Eye (tissue), 1 donor: Measurements from ENCODE around the gene SMYD2.
A peak's percentile ranks its signal among the peaks of the same experiment; 100 is the strongest.

Experiments
- DNase-seq: peaks from one replicate; pipeline ENCODE4 v3.0.0-alpha.2; 2015

SMYD2 gene

DNA sequence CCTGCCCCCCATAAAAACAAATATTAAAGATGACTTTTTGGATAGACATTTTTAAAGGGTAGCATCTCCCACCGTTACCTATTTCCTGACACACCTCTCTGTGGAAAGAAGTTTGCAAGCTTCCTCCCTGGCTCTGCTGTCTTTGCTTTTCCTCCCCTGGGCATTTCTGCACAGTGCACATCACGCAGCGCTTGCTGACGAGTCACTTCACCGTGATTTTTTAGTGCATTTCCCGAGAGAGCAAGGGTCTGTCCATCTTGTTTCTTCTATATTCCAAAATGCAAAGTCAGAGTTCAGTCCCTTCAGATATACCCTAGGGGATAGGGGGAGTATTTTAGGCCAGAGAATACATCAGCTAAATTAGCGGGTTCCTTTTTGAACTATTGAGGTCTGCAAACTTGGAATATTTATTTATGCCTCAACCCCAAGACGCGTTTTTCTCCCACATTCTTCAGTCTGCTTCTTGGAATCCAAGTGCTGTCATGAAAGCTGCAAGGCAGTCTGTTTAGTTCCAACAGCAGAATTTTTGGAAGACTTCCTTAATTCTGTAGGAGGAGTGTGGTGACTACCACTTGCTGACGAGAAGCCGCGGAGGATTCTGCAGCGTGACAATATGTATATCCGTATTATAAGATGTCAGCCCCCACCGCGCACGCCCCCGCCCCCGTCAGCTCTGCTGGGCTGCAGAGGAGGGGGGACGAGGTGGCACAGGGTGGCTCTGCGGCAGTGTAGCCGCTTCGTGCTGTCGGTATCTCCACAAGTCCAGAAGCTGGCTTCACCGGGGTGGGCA lies 22.4 kb downstream of the SMYD2 start:
- DNase-seq, result peak; percentile 58

DNA sequence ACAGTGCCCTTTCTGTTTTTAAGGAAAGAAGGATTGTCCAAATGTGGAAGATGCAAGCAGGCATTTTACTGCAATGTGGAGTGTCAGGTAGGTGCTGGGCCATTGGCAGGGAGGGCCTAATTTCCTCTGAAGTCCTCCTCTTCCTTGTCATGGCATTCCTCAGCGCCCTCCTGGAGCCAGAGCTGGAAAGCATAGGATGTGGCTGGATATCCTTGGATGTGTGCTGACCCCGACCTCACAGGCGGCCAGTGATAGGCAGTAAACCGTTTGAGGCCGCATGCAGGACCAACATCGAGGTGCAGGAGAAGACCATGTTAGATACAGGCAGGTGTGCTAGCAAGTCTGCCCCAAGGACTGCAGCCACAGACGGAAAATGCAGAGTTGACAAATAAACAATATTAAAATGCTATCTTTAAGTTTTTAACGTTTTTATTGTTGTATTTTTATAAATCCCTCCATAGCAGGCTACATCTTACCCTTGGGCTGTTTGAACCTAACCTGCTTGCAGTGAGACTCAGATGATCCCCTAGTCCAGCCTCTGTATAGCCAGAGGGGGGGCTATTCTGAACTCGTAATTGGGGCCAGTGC lies 24.3 kb downstream of the SMYD2 start:
- DNase-seq, result no peak

DNA sequence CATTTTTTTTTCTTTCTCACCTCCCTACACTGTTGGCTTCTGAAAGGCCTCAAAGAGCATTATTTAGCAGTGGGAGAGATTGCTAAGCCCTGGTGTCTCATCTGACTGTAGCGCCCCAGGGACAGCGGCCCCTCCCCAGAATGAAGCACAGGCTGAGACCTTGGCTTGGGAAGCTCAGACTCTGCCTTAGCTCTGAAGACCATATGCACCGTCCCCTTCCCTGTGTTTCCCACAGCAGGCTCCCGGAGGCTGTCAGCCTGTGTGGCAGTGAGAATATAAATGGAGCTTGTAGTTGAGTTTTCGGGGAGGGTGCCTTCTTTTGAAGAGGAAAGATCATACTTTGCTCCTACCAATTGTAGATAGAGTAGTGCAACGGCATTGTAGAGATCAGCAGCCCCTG lies 25.3 kb downstream of the SMYD2 start:
- DNase-seq, result no peak

DNA sequence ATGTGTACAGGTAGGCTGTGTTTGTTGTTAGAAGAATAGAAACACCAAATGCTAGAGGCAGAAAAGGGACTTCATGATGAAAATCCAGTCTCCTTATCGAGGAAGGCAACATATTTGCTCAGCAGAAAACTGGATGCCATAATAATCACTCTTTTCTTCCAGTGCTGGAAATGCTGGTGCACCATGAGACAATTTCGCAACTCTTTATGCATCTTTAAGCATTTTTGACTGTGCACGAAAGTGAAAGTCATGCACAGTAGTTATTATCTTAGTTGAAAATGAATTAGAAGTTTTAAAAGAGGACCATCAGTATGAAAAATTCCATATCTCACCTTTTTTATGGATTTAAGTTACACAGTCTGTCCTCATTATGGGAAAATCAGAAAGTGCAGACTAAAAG lies 29.1 kb downstream of the SMYD2 start:
- no peak for DNase-seq

DNA sequence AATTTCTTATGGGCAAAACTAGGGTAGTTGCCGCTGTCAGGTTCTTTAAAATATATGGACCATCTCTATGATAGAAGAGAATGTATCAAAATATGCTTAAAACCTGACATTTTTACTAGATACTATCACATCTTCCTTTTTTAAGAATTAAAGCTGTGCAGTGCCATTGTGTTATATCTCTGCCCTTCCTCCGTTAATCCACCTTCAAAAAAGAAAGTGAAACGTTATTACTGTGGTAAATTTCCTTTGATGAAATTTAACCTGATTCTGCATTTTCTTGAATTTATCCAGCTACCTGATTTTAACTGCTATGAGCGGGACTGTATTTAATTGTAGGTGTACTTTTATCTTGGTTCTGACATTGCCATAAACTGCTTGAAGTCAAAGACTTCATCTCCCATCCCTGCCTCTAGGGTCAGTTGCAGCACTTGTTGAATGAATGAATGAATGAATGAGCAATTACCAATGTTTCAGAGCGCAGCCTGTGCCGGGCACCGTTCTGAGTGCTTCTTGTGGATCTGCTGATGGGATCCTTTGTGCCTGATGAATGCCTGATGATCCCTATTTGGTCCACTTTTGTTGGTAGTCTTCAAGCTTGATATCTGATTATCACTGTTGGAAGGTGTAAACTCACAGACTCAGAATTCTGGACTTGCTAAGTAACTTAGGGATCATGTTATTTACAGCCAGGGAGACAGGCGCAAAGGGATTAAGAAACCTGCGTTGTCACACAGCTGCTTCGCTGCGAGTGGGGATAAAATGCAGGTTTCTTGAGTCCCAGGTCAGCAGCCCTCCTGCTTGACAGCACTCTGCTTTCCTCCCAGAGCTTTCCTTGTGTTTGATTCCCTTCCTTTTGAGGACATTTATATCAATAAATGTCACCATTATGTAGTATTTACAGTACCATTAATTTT lies 30.1 kb downstream of the SMYD2 start:
- no peak for DNase-seq

DNA sequence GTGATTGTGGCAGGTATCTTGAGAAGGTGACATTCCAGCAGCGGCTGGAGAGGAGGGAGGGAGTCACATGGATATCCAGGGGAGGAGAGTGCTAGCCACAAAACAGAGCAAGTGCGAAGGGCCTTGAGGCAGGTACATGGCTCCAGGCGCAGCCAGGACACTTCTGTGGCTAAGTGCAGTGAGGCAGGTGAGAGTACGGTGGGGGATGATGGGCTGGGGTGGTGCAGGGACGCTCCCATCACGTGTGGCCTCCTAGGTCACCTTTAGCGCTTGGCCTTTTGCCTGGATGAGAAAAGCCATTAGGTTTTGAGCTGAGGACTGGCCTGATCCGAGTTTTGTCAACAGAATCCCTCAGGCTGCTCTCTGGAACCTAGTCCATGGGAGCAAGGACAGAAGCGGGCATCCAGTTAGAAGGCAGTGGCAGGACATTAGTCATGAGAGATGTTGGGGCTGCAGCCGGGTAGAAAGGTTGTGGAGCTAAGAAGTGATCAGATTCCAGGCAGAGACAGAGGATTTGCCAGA lies 31.6 kb downstream of the SMYD2 start:
- no peak for DNase-seq

DNA sequence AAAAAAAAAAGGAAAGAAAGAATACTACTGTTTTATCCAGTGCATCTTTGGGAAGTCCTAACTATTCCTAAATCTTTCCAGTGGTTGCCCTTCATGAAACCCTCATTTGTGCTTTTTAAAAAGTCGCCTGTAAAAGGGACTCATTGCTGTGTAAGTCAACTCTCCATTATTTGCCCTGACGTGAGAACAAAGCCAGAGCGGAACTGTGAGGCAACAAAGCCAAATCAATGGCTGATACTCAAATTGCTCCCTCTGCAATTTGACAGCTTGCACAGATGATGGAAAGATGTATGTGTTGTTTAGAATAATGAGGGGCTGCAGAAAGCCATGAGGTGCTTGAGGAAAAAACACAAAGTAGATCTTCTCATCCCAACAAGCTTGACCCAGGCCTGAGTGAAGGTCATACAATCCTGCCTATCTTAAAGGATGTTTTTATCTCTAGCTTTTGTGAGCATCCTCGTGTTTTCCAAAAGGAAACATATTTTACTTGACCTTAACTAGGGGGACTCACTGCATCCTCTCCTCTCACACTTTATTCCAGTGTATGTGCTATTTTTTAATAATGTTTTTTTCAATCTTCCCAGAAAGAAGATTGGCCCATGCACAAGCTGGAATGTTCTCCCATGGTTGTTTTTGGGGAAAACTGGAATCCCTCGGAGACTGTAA lies 33.4 kb downstream of the SMYD2 start:
- DNase-seq, result peak; percentile 67

DNA sequence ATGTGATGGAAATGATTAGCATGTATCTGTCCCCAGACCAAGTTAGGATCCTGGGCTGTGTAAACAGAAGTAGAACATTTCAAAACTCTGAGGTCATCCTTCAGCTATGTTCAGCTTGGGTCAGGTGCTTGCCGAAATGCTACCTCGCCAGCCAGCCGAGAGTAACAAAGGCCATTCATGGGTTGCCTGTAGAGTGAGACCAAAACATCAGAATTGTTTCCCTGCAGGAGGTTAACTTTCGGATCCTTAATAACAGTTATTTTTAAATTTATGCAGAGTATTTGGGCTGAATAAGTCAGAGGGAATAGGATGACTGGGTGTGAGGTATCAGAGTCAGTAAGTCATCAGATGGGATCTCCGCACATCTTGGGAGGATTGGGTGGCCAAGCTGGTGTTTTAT lies 35.6 kb downstream of the SMYD2 start:
- DNase-seq, result no peak

DNA sequence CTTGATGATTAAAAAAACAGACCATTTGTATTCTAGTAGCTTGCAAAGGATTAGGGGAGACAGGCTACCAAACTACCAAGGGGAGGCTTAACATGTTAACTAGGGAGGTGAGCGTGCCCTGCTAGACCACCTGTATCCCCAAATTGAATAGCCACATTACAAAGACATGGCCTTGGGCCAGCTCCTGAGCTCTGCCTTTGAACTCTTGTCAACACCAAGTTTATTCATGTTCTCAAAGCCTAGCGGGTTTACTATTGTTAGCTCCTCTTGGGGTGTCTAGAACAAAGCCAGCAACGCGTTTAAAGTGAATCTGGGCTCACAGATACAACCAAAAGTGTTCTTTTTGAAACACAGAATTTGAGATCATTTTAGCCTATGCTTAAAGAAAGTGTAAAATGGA lies 36.3 kb downstream of the SMYD2 start:
- DNase-seq, result no peak

DNA sequence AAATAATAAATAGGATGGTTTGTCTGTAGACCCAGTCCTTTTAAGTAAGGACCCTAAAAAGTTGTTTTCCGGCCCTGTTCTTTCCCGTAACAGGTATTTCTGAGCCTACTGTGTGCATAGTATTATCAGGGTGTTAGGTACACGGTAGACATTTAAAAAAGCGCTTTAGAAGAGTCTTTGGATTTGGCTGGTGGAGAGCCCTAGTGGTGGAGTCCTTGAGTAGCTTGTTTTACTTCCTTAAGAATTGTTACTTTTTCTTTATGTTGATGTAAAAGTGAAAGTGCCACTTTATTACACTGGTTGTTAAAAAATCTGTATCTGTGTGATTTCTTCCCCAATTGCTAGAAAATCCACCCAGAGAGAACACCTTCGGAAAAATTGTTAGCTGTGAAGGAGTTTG lies 36.8 kb downstream of the SMYD2 start:
- no peak for DNase-seq

DNA sequence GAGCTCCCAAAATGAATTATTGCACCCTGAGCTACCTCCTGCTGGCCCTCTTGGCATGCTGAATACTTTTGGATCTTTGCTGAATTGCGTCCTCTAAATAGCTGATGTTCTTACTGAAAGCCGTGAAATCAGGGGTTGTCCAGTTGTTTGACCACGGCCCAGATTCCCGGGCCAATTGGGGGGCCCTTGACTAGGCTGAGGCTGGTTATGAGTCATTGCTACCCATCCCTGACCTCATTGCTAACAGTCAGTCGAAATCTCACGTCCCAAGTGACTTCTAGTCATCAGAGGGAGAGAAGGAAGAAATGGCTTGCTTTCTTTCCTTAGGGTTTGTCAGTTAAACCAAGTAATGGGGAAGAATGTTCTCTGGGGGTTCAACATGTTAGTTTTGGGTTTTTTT lies 37.4 kb downstream of the SMYD2 start:
- DNase-seq, result no peak

DNA sequence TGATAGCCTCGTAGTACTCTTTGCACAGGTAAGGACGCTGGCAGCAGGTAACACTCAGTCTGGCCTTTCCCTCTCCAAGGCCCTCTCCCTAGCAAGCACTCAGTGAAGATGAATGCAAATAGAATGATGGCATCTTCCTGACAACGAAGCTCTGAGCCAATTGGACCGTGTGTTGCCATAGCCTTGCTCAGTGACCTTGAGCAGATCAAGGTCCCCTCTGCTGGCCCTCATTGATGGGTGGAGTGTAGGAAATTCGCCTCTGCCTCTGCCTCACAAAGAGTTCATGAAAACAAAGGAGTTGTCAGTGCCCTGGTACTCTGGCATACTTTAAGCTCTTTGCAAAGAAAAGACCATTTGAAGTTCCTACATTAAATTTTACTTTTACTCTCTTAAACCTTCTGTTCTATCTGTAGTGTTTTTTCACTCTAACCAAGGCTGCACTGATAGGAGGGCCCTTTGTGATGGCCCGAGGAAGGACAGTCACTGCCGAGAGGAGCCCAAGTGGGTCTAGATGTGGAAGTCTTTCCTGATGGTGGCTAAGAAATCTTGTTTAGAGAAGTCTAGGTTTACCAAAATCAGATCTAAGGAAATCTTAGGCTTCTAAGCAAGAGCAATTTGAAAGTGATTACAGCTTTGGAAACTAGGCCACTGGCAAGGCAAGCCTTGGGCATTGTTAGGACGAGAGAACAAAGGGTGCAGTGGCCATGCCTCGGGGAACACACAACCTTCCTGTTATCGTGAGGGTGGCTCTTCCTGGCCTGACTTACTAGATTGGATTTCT lies 38.2 kb downstream of the SMYD2 start:
- DNase-seq, result peak; percentile 79

DNA sequence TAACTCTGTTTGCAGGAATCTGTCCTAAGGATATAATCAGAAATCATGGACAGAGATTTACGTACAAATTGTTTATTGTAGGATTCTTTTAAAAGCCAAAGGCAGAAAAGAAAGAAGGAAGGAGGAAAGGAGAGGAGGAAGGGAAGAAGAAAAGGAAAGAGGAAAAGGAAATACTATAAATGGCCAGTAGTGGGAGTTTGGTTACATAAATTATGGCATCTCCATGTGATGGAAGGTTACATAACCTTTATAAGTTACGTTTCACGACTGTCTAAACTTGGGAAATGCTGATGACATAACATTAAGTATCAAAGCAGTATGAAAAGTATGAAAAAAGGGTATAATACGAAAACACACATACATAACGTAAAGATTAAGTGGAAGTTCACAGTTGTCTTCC lies 39.0 kb downstream of the SMYD2 start:
- no peak for DNase-seq

DNA sequence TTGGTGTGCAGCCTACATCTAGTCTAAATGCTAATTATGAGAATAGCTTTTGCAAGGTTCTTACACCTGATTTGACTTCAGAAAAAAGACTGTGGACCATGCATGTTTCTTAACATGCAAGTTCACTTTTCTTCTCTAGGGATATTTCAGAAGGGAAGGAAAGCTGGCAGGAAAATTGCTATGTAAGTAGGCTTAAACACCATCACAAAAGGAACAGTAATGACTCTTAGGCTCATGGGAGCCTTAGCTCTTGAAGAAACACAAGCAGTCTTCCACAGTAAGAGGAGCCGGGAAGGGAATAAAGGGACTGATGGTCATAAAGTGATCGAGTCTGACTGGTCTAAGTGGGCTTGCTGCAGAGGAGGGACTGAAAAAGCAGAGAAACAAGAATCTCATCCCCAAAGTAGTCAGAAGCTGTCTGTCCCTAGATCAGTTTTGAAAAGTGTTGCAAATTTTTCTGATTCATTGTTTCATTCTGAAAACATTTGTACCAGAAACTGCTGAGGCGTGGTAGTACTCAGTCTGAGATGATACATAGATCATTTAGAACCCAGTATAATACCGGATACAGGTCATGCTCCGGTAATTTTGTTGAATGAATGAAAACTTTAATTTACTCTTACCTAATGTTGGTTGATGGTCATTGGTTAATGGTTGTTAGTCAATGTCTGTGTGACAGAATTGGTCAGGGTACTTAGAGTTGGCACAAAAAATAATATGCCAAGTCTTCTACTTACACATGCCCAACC lies 40.9 kb downstream of the SMYD2 start:
- DNase-seq, result peak; percentile 15

DNA sequence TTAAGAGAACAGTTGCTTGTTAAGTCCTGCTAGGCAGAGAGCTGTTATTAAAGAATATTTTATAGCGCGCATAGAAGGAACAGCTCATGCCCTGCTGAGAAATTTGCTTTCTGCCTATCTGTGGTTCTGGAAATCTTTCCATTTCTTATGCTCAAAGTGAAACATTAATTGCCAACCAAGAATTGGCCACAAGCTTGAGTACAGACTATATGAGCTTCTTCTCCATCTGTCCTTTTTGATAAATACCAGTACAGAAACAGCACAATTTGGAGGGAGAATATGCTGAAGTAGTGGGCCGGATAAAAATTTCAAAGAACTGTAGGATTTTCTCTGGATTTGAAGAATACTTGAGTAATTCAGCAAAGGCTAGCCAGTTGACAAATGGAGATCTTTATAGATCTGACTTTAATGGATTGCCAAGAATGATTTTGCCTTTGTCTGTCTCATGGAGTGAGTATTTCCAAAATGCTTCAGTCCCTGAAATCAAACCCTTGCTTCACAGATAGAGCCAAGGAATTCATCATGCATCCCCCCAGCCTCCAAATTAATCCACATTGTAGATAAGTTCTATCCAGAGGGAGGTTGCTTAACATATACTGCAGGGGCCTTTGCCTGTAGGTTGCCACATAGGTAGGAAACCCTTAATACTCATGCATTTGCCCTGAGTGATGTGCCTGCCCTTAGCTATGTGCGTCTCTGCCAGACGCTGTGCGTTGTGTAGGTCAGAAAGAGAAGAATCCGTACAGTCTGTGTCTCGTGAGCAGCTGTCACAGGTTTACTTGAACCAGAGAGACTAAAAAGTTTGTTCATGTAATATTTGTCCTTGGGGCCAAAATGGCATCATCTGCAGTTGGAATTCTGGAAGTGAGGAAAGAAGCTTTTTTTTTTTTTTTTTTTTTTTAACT lies 44.2 kb downstream of the SMYD2 start:
- no peak for DNase-seq

DNA sequence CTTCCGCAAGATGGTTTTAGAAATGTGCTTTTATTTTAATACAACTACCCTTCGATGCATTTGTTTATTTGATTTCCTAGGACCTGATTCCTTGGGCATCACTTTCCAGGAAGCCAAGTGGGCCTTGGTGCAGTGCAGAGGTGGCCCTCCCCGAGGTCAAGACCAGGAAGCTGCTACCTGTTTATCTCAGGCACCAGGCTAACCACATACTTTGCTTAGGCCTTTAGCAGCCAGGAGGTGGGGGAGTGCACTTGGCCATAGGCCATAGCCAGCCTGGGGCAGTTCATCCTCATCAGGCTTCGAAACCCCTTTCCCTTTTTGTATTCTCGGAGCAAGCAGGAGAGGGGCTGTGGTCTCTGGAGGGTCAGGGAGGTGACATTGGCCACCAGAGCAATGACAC lies 45.4 kb downstream of the SMYD2 start:
- no peak for DNase-seq

DNA sequence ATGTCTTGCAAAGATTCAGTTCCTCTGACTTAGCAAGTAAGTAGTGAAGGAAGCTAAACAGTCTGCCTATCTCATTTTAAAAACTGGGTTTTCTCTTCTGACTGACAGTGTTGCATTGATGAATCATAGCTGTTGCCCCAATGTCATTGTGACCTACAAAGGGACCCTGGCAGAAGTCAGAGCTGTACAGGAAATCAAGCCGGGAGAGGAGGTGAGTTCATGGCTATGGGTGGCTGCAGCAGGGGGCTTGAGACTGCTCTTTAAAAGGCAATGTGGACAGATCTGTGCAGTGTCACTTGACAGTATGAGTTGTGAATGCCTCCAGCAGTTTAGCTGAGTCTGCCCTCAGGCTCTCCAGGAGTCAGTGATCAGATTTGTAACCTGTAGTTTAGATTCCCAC lies 46.6 kb downstream of the SMYD2 start:
- no peak for DNase-seq

DNA sequence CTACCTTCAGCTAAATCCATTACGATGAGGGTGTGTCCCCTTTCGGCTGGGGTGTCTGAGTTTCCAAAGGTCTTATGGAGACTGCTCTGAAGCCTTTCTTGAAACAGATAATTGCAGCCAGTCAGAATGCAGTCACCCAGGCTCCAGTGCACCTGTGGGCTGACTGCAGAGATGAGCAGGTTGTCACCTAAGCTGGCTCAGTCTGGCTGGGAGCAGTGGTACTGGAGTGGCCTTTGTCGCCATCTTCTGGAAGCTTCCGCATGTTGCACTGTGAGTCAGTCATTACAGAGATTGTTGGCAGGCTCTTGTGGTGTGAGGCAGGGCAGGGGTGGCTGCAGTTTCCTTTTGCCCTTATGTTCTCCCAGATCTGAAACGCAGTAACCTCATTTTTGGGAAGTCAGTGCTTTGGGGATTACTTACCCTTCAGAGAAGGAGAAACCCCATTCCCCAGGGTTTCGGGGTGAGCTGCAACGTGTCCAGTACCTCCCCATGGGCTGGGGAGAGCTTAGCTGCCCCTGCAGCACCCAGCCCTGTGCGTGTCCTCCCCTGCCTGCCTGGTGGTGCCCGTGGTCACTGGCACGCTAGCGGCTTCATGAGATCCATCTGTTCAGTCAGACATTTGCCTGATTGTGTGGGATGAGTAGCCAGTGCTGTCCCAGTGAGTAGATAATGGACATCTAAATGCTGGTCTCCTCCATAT lies 48.0 kb downstream of the SMYD2 start:
- DNase-seq, result peak; percentile 92

DNA sequence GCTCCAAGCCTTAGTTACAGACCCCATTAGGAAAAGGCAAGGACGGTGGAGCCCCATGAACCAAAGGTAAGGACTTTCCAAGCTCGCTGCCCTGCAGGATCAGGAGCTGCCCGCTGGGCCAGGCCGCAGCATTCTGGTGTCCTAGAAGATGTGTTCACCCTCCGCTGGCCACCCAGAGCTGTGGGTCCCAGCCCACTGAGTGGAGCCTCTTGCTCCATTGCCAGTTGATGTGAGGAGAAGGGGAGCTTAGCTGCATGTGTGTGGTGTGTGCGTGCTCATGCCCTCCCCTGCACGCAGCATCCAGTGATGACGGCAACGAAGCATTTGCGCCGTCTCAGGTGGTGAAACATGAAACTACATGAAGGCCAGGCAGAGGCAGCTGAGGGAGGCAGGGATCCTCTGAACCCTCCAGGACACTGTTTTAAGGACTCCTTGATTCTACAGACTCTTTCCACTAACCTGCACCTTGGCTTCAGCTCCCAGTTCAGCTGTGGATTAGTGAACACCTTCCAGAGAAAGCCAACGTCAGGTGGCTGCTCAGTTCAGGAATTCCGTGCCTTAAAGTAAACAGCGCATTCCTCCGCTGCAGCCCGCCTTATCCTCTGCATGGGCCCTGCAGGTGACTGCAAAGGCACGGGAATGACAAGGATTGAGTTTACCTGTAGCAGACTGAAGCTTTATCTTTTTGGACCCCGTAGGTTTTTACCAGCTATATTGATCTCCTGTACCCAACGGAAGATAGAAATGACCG lies 48.7 kb downstream of the SMYD2 start:
- DNase-seq, result no peak
